Measurements from ENCODE around the gene YARS1. TPM values are rescaled to one million over a fixed set of nuclear protein-coding genes. Genes with fewer than 3 reads are reported as not detected.

YARS1 gene
- total RNA-seq (2021) (180 and 187 TPM in 2 replicates), Bru-seq, nascent RNA (percentile 93 among the genes with signal in this experiment), BruChase-seq, experiment 1, labeled RNA remaining after a 2-hour chase (percentile 87 among the genes with signal in this experiment), BruChase-seq, experiment 2, labeled RNA remaining after a 6-hour chase (percentile 94 among the genes with signal in this experiment)
- long read RNA-seq, transcript YARS-201 (13 exons, 3,238 nt): major isoform, 272 of 350 reads
- long read RNA-seq, partial matches to known transcripts: 33 of 350 reads
- long read RNA-seq, other reads (novel, unspliced or antisense): 36 of 350 reads

- peak within 1 kb of the TSS; percentile 98 for H3K4me2 ChIP-seq
- no peaks in the 10 kb centered on the region for H3K9me3 ChIP-seq (ENCODE audit: insufficient read depth, low read depth)
- peaks cover 91% of the 10 kb centered on the region for H3K79me2 ChIP-seq (ENCODE audit: low read depth)
- CTCF ChIA-PET: no interaction called here
- H3K36me3 ChIP-seq (ENCODE audit: low read depth): peaks cover 30% of the 10 kb centered on the region
- peaks cover 9% of the 10 kb centered on the region; the same call in 1 of the 2 replicates for H3F3A ChIP-seq (ENCODE audit: insufficient read depth, low read depth)
- H3K27me3 ChIP-seq (ENCODE audit: insufficient read depth, low read depth): no peaks in the 10 kb centered on the region
- intact Hi-C loops (cut with micrococcal nuclease; ENCODE audit: unreplicated experiment): loop anchor here (1.0 to 10.0 kb wide), 5 partner anchors 36 to 423 kb away; partner anchors contain the start of genes BSDC1 and RBBP4
- peaks cover 35% of the 10 kb centered on the region for H4K20me1 ChIP-seq (ENCODE audit: insufficient read depth)
- no TSS peak for BruUV-seq (replicated peaks)
- peak within 1 kb of the TSS; percentile 89 for H3K27ac ChIP-seq
- peak within 1 kb of the TSS; percentile 89 for H2AFZ ChIP-seq
- peak; percentile 90 to 99 for DNase-seq
- peaks cover 38% of the 10 kb centered on the region for H3K4me1 ChIP-seq (replicated peaks; ENCODE audit: insufficient read depth)
- no peaks in the 10 kb centered on the region for H3K9me2 ChIP-seq (ENCODE audit: insufficient read depth)
- peak within 1 kb of the TSS; percentile 99 for H3K4me3 ChIP-seq
- TF ChIP-seq CTCF (conservative IDR thresholded peaks at IDR 0.05): no peak
- no peak for TF ChIP-seq EZH2 (IDR thresholded peaks at IDR 0.05; ENCODE audit: low read depth)
- POLR2A ChIA-PET (ENCODE audit: unreplicated experiment): interaction anchor here (0.6 kb wide), 1 partner anchor 28 kb away, joined by 13 read pairs; no protein-coding TSS in a partner anchor
Observed at GRCh38 chr1:32817159-32817814, at the start of gene YARS1, which contains the start of gene S100PBP. Gene YARS1 (minus strand): TSS chr1:32817358. CDS start chr1:32817244, 114 bp downstream. Gene S100PBP (plus strand): TSS chr1:32817653. CDS start chr1:32826100, 8,447 bp downstream.

GRCh38 chr1:32865639-32866405, 48.7 kb upstream of the YARS1 start:
- intact Hi-C loops (cut with micrococcal nuclease; ENCODE audit: unreplicated experiment): no loop called here
- no peak for DNase-seq
- no peak overlapping the region for H2AFZ ChIP-seq
- TF ChIP-seq CTCF (conservative IDR thresholded peaks at IDR 0.05) (no peak), EZH2 (IDR thresholded peaks at IDR 0.05; ENCODE audit: low read depth) (no peak)
- H3K36me3 ChIP-seq (ENCODE audit: low read depth): no peaks in the 10 kb centered on the region
- no peaks in the 10 kb centered on the region for H4K20me1 ChIP-seq (ENCODE audit: insufficient read depth)
- BruUV-seq (replicated peaks): no TSS peak
- H3K9me3 ChIP-seq (ENCODE audit: insufficient read depth, low read depth): no peaks in the 10 kb centered on the region
- POLR2A ChIA-PET (ENCODE audit: unreplicated experiment): interaction anchor here (0.8 kb wide), 1 partner anchor 63 kb away, joined by 5 read pairs; no protein-coding TSS in a partner anchor
- no peaks in the 10 kb centered on the region for H3K4me1 ChIP-seq (replicated peaks; ENCODE audit: insufficient read depth)
- H3F3A ChIP-seq (ENCODE audit: insufficient read depth, low read depth): no peaks in the 10 kb centered on the region; the same call in 1 of the 2 replicates
- H3K27ac ChIP-seq: no peak overlapping the region
- CTCF ChIA-PET: no interaction called here
- H3K4me2 ChIP-seq: no peak overlapping the region
- no peak overlapping the region for H3K4me3 ChIP-seq
- peaks cover 5% of the 10 kb centered on the region for H3K27me3 ChIP-seq (ENCODE audit: insufficient read depth, low read depth)
- no peaks in the 10 kb centered on the region for H3K9me2 ChIP-seq (ENCODE audit: insufficient read depth)
- no peaks in the 10 kb centered on the region for H3K79me2 ChIP-seq (ENCODE audit: low read depth)

- no peak for DNase-seq
- no peaks in the 10 kb centered on the region; the same call in 1 of the 2 replicates for H3F3A ChIP-seq (ENCODE audit: insufficient read depth, low read depth)
- H3K4me2 ChIP-seq: no peak overlapping the region
- TF ChIP-seq CTCF (conservative IDR thresholded peaks at IDR 0.05) (no peak), EZH2 (IDR thresholded peaks at IDR 0.05; ENCODE audit: low read depth) (no peak)
- H4K20me1 ChIP-seq (ENCODE audit: insufficient read depth): no peaks in the 10 kb centered on the region
- no peak overlapping the region for H3K4me3 ChIP-seq
- H3K36me3 ChIP-seq (ENCODE audit: low read depth): no peaks in the 10 kb centered on the region
- H3K27ac ChIP-seq: no peak overlapping the region
- BruUV-seq (replicated peaks): no TSS peak
- H3K9me2 ChIP-seq (ENCODE audit: insufficient read depth): no peaks in the 10 kb centered on the region
- no peaks in the 10 kb centered on the region for H3K27me3 ChIP-seq (ENCODE audit: insufficient read depth, low read depth)
- H2AFZ ChIP-seq: no peak overlapping the region
- H3K79me2 ChIP-seq (ENCODE audit: low read depth): no peaks in the 10 kb centered on the region
- ChIA-PET POLR2A (ENCODE audit: unreplicated experiment) (no interaction called here), CTCF (no interaction called here)
- H3K4me1 ChIP-seq (replicated peaks; ENCODE audit: insufficient read depth): no peaks in the 10 kb centered on the region
- H3K9me3 ChIP-seq (ENCODE audit: insufficient read depth, low read depth): no peaks in the 10 kb centered on the region
- intact Hi-C loops (cut with micrococcal nuclease; ENCODE audit: unreplicated experiment): no loop called here
Observed at GRCh38 chr1:32864375-32865019, 47.3 kb upstream of the YARS1 start.

Data from PC-9 (cell line).